H1 (cell line): ENCODE data around the gene CCNG2.

Experiments used
- CEBPB ChIP-seq: IDR thresholded peaks from 2 replicates; pipeline ENCODE4 v1.6.1; 2012; ENCODE audit warnings: low read depth, low read length
- EP300 ChIP-seq, 2 experiments: IDR thresholded peaks; 1 replicate in 1 of 2; 2 replicates in 1 of 2; pipeline ENCODE4 v1.6.1; 2011 to 2012; ENCODE audit warnings: low read depth in 2 of 2, low read length in 2 of 2, mild to moderate bottlenecking in 2 of 2, borderline replicate concordance in 1 of 2, inconsistent platforms in 1 of 2, moderate library complexity in 1 of 2
- HDAC6 ChIP-seq: IDR thresholded peaks from one replicate; pipeline ENCODE4 v1.7.1; 2012; ENCODE audit warnings: low read depth, mild to moderate bottlenecking, inconsistent platforms, low read length, moderate library complexity
- POLR2AphosphoS5 ChIP-seq: IDR thresholded peaks from 2 replicates; pipeline ENCODE4 v1.6.1; 2011; ENCODE audit warnings: low read depth, low read length
- RAD21 ChIP-seq, 2 experiments: IDR thresholded peaks in 1 of 2; conservative IDR thresholded peaks in 1 of 2; 2 replicates each; pipeline ENCODE4 v1.6.1; 2011; ENCODE audit warnings: low read depth in 2 of 2, low read length in 2 of 2, improper control_type of control experiment in 1 of 2, inconsistent platforms in 1 of 2, mild to moderate bottlenecking in 1 of 2, moderate library complexity in 1 of 2
- SP2 ChIP-seq: IDR thresholded peaks from 2 replicates; pipeline ENCODE4 v1.6.1; 2012; ENCODE audit warnings: mild to moderate bottlenecking, low read length, inconsistent platforms
- TF ChIP-seq, protein P1 (sequence below), 3 experiments: IDR thresholded peaks; 1 replicate in 2 of 3; 2 replicates in 1 of 3; pipeline versions ENCODE4 v1.5.1 to v1.6.1; 2011; ENCODE audit warnings: low read length in 3 of 3, mild to moderate bottlenecking in 3 of 3, inconsistent platforms in 2 of 3, low read depth in 1 of 3, moderate library complexity in 1 of 3; ENCODE audit not compliant: insufficient read depth in 1 of 3; ENCODE audit errors: control extremely low read depth in 1 of 3

DNA sequence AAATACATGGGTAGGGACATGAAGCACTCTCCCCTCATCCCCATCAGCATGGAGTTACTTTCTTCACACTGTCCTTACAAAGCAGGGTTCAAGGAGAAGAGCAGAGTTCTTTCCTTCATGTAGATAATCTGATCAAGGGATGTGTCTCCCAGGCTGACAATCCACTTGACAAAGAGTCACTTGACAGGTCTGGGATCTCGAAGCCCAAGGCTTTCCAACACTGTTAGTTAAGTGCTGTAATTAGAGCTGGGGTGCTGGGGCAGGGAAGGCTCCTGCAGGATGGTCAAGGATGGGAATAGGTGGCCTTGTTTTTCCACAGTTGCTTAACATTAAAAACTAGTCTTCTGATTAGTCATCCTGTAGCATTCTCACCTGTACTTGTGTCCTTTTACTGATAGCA, 38.0 kb downstream of the CCNG2 start:
- no peak for TF ChIP-seq POLR2AphosphoS5
- TF ChIP-seq, protein P1, sequence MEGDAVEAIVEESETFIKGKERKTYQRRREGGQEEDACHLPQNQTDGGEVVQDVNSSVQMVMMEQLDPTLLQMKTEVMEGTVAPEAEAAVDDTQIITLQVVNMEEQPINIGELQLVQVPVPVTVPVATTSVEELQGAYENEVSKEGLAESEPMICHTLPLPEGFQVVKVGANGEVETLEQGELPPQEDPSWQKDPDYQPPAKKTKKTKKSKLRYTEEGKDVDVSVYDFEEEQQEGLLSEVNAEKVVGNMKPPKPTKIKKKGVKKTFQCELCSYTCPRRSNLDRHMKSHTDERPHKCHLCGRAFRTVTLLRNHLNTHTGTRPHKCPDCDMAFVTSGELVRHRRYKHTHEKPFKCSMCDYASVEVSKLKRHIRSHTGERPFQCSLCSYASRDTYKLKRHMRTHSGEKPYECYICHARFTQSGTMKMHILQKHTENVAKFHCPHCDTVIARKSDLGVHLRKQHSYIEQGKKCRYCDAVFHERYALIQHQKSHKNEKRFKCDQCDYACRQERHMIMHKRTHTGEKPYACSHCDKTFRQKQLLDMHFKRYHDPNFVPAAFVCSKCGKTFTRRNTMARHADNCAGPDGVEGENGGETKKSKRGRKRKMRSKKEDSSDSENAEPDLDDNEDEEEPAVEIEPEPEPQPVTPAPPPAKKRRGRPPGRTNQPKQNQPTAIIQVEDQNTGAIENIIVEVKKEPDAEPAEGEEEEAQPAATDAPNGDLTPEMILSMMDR (IDR thresholded peaks at IDR 0.05; ENCODE audit: control extremely low read depth in 1 of 3, insufficient read depth in 1 of 3, low read depth in 1 of 3, low read length in 3 of 3), result no peak
- no peak for TF ChIP-seq SP2
- no peak for TF ChIP-seq CEBPB
- TF ChIP-seq EP300 (IDR thresholded peaks at IDR 0.05; ENCODE audit: borderline replicate concordance in 1 of 2, low read depth in 2 of 2, low read length in 2 of 2), result no peak
- no peak for TF ChIP-seq RAD21 (IDR thresholded peaks at IDR 0.05 in 1 of 2, conservative IDR thresholded peaks at IDR 0.05 in 1 of 2; ENCODE audit: low read depth in 2 of 2, low read length in 2 of 2)
- no peak for TF ChIP-seq HDAC6
